Stimulated activated CD4-positive, alpha-beta T cell treated with anti-CD3 and anti-CD28 coated beads, Interleukin-12 subunit alpha, Interleukin-12 subunit beta, amount 100 ng/mL, for 24 hours (primary cell): ENCODE measurements around the gene CALM3.
A peak's percentile ranks its signal among the peaks of the same experiment; 100 is the strongest.
"Not testable (repeated sequence)": the region's sequence is repeated elsewhere in the genome, so short reads cannot be mapped to it uniquely, and the experiment has no call there.

ENCODE experiments used
- DNase-seq, 2 experiments: peaks; one replicate each; pipeline ENCODE4 v3.0.0-alpha.2; 2020; ENCODE audit warnings: low read depth in 2 of 2

Gene CALM3

DNA sequence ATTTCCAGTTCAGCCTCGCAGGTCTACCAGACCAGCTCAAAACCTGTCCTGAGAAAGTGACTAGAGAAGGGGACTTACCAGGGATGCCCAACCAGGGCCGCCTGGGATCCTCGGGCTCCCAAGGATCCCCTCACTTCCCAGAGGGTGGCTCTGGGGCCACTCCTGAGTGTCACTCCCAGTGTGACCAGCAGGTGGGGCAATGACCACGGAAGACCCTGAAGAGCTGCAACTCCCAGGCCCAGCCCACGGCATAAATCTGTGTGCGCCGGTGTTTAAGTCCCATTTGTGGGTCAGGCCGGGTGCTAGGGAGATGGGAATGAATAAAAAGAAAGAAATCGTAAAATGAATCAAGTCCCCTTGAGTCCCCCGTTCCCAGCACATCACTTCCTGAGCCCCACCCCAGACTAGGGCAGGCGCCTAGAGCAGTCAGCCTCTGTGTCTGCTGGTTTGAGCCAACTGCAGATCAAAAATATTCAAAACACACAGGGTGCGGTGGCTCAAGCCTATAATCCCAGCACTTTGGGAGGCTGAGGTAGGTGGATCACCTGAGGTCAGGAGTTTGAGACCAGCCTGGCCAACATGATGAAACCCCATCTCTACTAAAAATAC lies 13.1 kb downstream of the CALM3 start:
- DNase-seq = peak; percentile 66 to 87

DNA sequence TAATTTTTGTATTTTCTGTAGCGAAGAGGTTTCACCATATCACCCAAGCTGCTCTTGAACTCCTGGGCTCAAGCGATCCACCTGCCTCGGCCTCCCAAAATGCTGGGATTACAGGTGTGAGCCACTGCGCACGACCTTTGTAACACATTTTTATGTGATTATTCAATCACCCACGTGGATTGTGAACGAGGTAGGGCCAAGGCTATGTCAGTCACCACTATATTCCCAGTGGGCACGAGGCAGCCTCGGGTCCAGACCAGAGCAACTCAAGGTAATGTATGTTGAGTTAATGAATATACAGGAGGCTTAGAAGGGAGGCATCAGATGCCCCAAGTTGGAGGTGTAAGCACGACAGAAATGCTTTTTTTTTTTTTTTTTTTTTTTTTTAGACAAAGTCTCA lies 14.8 kb downstream of the CALM3 start:
- DNase-seq = no peak

DNA sequence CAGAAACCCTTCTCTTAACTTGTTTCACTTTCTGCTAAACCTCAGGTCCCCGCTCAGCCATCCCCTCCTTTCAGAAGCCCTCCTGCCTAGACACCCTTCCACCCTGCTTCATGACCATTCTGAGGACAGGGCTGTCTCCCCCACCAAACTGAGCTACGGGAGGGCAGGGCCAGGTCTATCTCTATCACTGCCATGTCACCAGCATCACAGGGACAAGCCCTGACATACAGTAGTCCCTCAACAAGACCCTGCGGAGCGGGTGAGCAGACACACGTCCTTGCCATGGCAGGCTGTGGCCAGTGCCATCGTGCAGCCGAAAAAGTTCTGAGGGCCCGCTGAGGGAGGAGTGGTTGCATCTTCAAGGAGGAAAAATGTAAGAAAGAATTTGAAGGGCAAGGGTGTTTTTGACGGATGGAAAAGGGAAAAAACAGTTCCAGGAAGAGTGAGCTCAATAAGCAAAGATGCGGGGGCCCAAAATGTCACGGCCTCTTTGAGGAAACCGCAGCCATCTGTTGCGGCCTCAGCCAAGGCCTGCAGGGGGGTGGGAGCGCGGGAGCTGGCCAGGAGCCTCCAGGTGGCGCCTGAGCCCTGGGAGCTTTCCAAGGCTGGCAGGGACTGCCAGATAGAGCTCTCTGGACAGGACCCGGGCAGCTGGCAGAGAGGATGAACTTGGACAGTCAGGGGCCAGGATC lies 15.6 kb downstream of the CALM3 start:
- peak in 1 of 2 experiments; percentile 52 for DNase-seq

DNA sequence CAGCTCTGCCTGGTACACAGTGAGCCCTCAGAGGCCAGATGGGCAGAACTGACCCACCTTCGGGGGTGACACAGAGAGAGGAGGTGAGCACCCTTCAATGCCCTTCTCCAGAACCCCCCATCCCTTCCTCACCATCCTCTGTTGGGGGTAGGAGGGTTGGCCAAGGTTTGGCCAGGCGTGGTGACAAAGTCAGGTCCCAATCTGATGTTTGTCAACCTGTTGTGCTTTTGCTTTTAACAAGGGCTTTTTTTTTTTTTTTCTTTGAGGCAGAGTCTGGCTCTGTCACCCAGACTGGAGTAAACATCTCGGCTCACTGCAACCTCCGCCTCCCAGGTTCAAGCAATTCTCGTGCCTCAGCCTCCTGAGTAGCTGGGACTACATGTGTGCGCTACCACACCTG lies 16.5 kb downstream of the CALM3 start:
- DNase-seq = no peak

DNA sequence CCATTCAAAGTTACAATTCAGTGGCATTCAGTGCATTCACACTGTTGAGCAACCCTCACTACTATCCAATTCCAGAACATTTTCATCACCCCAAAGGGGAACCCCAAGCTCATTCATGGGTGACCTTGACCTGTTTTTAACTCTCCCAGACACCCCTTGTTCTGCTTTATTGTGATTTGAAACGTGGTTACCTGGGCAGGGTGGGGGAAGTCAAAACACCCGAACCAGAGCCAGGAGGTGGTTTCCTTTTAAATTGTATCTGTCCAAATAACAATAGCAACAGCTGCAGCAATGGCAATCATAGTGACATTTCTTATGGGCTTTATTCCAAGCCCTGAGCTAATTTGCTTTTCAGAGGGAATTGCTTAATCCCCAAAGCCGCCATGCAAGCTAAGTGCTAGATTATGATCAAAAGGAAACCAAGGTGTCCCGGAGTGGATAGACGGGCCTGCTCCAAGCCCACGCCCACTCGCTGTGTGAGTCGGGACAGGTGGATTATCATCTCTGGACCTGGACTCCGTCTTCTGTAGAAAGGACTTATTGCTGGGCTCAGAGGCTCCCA lies 17.6 kb downstream of the CALM3 start:
- DNase-seq = no peak

DNA sequence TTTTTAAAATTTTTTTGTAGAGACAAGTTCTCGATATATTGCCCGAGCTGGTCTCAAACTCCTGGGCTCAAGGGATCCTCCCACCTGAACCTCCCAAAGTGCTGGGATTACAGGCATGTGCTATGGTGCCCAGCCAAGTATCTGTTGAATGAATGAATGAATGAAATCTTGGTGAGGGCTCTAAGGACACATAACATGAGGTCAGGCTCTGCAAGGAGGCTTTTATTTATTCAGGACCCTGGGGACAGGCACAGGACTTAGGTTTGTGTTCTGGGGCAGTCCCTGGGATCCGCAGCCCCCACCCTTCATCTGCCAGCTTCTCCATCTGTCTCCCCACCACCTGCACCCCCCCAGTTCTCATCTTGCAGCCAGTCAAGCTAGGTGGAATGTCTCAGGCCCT lies 19.1 kb downstream of the CALM3 start:
- no peak for DNase-seq

DNA sequence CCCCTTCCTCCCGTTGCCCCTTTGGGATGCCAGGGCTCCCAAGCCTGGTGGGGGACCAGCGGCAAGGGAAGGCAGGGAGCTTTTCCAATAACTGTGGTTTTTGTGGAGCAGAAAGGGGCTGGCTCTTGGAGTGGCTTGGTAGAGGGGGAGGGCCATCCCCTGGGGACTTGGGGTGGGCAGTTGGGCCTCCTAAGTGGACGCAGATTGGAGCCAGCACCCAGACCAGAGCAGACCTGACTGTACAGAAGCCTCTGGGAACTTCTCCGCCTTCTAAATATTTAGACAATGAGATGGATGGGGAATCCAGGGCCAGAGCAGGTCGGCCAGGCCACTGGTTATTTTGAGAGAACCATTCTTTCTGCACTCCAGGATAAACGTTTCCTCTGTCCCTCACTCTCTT lies 19.6 kb downstream of the CALM3 start:
- DNase-seq = no peak

DNA sequence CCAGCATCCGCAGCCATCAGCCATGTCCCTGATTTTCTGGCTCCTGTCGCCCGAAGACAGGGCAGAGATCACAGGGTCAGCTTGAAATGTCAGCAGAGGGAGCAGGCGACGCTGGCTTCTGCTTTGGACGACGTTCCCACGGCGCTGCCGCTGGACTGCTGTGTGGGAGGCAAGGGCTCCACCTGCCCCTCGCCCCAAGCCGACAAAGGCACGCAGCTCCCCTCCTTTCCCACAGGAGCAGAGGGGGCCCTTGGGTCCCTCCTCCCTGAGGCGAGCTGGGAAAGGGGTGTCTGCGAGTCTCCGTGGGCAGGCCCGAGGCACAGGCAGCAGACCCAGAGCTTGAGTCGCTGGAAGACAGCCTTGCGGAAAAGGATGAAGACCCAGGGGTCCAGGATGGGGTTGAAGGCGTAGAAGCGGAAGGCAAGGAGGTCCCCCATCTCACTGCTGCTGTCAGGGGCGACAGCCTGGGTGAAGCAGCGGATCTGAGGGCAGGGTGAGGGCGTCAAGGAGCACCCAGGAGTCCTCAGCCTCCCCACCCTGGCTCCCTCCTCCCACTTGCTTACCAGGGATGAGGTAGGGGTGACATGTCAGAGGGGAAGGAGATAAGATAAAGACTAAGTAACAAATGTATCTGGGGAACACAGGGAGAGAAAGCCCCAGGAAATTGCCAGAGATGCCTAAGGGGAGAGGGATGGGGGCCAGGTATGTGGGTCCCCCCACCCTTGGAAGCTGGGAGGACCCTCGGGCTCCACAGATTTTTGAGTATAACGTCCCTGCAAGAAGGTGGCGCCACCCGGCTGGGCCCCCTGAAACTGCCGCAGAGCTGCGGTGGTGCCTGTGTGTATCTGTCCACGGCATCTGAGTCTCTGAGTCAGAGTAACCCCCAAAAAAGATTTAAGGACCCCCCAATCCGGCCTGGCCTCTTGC lies 20.3 kb downstream of the CALM3 start:
- no peak for DNase-seq

DNA sequence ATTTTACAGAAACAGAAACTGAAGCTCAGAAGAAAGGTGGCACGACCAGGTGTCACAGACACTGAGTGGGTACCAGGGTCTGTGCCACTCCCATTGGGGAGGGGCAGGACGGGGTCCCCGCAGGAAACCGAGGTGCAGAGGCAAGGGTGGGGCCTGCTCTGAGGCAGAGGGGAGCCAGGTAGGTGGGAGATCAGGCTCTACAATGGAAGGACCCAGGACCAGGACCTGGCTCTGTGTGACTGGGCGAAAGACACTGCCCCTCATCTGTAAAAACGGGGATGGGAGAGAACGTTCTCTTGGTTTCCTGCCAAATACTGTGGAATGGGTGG lies 21.0 kb downstream of the CALM3 start:
- DNase-seq = no peak

DNA sequence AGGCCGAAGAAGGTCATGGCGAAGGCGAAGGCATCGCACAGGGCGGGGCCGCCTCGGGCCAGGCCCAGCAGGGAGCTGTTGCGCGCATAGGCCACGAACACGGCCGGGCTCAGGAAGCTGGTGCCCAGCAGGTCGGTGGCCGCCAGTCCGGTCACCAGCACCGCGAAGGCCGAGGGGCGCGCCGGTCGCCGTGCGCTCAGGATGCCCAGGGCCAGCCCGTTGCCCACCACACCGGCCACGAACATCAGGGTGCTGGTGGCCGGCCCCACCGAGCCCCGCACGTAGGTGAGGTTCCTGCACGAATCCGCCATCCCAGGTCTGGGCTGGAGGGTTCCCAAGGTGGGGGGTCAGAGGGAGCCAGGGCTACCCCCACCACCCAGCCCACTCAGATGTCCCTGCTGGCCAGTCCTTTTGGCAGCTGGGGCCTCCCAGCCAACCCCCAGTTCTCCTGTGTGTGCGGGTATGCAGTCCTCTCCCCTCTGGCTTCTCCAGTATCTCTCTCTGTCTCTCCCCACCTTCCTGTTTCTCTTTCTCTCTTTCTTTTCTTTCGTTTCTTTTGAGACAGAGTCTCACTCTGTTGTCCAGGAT lies 22.9 kb downstream of the CALM3 start:
- DNase-seq = no peak

DNA sequence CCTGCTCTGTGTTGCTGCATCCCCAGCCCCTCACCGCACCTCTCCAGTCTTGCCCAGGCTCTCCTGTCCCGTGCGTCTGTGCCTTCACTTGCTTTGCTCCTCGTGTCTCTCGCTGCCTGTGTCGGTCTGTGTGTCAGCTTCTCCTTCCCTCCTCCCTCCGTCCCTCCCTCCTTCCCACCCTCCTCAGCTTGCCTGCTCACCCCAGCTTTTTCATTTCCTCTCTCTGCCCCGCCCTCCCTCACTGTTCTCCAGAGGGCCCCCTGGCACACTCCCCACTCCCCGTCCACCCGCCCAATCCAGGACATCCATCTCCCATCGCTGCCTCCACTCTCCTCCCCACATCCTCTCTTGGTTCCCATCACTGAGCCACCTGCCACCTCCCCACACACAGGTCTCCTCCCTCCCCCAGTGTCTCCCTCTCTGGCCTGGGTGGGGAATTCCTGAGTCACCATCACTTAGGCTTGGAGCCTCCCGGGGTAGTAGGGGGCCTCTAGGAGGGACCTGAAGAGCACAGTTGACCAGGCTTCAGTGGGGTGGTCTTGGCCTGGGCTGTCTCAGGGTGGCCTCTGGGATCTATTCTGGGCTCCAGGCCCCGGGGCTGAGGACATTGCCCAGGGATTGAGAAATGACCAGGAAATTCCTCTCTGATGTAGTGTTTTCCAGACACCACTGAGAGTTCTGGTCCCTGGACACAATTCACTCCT lies 24.0 kb downstream of the CALM3 start, which contains the start of gene PTGIR:
Gene PTGIR, minus strand, starts transcription at position 132 of the 704 bp plus-strand sequence. CDS start 864 bp downstream, outside the sequence.
- peak in 1 of 2 experiments; percentile 39 for DNase-seq

DNA sequence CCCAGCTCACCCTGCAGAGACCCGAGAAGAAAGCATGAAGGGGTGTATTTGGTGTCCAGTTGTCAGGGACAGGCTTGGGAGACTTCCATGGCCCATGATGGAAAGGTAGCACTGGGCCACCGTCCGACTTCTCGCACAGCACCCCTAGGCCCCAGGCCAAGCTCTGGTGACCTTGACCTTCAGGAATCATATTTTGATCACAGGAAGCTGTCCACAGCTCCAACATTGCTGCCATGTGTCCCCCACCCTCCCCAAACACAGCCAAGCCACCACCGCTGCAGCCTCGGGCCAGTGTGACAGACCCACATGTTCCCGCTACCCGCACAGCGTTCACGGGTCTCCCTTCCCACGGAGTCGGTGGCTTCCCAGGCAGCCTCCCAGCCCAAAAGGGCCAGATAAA lies 24.6 kb downstream of the CALM3 start:
- no peak for DNase-seq

DNA sequence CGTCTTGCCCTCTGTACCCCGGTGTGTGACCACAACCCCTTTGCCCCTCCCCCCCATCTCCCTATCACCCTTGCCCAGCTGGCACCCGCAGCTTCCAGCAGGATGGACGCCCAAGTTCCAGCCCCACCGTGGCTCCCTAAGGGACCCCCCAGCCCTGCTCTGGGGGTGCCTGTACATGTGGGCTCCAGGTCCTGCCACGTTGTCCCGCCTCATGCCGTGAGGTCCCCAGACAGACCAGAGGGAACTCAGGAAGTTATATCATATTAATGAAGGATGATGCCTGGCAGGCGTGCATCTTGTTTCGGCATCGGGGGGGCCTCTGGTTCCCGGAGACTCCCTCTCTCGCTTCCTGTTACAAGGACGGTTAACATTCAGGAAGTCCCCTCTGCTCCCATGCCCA lies 25.3 kb downstream of the CALM3 start:
- DNase-seq = no peak

DNA sequence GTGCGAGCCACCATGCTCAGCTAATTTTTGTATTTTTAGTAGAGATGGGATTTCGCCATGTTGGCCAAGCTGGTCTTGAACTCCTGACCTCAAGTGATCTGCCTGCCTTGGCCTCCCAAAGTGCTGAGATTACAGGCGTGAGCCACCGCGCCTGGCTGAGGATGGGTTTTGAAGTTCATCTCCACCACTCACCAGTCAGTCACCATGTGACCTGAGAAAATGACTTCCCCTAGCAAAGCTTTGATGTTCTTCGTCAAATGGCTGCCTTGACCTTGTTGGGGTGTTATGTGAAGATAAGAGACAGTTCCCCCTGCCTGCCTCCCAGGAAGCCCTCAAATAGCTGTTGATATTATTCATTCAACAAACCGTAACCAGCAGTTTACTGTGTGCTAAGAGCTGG lies 27.8 kb downstream of the CALM3 start:
- DNase-seq = not testable (repeated sequence)

DNA sequence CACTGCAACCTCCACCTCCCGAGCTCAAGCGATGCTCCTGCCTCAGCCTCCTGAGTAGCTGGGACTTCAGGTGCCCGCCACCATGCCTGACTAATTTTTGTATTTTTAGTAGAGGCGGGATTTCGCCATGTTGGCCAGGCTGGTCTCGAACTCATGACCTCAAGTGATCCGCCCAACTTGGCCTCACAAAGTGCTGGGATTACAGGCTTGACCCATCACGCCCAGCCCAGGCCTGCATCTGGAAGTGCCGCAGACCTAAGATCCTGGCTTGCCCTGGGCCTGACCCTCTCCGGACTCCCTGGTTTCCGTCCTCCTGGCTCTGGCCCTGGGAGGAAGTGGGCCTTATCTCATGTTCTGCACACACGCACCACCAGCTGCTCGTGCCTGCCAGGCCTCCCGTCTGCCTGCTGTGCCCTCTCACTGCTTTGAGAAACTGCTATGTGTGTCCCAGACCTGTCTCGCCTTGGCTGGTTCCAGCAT lies 28.5 kb downstream of the CALM3 start:
- no peak for DNase-seq

DNA sequence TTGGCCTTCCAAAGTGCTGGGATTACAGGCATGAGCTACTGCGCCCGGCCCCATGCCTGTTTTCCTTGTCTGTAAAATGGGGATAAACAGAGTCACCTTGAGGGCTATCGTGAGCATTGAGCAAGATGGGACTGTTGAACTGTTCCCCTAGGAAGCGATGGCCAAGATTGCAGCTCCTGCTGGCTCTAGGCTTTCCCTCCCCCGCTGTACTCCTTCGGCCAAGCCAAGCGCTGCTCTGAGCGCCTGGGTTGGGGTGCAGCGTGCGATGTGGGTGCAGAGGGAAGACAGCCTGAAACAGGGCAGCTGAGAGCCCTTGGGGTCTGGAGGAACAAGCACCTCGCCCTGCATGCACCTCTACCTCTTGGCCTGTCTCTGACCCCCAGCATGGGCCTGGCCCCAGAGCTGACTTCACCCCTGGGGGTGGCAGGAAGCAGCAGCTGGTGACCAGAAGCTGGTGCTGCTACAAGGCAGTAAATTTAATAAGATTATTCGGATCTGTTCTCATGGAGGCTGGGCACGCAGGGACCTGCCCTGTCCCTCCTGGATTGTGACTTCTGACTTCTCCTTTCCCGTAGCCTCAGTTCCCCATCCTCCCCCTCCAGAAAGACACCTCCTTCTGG lies 29.6 kb downstream of the CALM3 start:
- DNase-seq = no peak

DNA sequence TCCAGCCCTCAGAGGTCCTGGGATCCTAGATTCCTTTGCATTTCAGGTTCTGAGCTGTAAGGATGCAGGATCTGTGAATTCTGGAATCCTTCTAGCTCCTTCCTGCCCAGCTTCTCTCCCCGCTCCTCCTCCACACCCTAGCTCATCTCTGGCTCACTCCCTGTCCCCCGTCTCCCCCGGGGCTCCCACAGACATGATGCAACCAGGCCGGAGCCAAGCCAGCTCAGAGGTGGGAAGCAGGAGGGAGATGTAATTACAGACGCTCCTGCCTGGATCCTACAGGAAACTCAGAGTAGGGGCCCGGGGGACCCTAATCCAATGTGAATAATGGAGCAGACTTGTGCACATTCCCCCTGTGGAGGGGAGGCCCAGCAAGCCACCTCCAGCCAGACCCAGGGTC lies 30.4 kb downstream of the CALM3 start:
- DNase-seq = no peak

DNA sequence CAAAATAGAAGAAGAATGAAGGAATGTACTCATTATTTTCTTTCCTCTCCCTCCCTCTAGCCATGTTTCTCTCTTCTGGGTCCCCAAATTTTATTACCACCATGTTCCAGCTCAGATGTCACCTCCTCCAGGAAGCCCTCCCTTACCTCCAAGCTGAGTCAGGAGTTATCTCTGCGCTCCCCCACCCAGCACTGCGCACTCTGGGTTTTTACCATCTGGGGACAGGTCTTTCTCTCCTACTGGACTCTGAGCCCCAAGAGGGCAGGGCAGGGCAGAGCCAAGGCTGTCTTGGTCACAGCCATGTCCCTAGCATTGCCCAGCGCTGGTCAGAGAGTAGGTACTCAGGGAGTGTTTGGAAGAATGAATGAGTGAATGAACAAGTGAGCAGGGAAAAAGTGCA lies 32.0 kb downstream of the CALM3 start:
- no peak for DNase-seq

DNA sequence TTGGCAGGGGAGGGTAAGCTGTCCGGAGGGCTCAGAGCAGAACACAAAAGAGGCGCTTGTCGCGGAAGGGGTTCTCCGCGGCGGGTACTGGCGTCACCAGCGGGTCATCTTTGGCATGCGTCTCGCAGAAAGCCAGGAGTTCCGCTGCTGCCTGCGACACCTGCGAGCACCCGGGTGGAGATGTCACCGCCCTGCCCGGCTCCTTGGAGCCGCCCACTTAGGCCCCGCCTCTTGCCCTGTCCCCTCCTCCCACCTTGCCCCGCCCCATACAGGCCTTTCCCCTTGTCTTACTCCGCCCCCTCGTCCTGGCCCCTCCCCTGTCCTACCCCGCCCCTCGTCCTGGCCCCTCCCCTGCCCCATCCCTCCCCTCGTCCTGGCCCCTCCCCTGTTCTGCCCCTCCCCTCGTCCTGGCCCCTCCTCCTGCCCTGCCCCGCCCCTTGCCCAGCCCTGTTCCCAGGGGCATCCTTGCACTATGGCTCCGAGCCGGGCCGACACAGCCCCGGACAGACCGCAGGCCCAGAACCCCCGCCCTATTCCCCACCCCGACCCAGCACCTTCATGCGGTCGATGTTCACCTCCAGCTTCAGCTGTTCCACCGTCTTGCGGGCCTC lies 33.0 kb downstream of the CALM3 start:
- peak; percentile 85 to 96 for DNase-seq

DNA sequence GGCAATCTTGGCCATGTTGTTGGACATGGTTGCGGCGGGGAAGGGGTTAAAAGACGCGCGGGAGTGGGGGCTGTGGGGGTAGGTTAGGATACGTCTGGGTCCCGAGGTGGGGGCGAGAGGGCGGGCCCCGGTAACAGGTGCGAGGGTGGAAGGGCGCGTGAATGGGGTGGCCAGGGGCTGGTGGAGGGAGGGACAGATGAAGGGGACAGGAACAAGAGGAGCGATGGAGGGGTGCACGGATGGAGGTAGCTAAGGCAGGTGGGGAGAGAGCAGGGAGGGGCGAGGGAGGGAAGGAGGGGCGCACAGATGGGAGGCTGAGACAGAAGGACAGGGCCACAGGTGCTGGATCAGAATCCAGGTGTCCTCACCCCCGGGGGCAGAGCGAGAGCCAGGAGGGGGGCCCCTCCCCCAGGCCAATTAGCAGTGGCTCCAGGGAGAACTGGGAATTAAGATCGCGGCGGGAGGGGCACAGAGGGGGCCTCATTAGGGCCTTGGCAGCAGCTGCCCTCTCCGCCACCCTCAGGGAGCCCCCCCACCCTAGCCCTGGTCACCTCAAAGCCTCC lies 33.6 kb downstream of the CALM3 start:
- no peak for DNase-seq
